Right forelimb (tissue), 1 donor: ENCODE results near the gene PIERCE2.
"Not testable (repeated sequence)": the region's sequence is repeated elsewhere in the genome, so short reads cannot be mapped to it uniquely, and the experiment has no call there.

Experiments
- DNase-seq: peaks from one replicate; pipeline ENCODE4 v3.0.0-alpha.2; 2018

The PIERCE2 gene

DNA sequence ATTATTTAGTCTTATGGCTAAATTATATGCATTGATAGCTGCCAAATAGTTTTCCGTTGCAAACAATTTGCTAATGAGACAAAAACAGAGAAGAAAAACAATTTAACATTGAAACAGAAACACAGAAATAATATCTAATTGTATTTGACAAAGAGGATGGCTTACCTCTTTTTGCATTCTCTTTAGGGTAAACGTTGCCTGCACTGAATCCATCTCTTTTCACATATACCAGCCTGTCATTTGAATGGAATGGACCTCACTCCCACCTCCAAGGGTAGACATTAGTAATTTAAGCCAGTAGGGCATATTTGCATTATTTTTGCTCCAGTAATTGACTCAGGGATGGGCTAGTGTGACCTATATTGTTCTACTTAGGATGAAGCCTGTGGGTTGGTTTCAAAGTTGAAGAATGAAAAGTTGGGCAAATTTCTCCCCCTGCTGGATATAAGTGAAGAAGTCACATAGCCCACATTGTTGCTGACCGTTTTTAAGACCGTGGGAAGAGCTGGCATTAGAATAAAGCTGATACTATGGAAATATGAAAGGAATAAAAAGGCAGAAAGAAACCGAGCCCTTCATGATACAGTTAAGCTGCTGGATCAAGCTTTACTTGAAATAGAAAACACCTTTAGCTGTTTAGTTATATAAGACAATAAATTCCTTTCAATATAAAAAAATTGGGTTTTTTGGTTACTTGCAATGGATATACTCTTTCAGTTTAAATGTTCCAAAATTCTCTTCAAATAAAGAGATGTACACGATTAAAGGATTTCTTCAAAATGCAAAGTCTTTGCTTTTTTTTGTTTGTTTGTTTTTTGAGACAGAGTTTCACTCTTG lies 26.9 kb downstream of the PIERCE2 start:
- no peak for DNase-seq

- DNase-seq, result not testable (repeated sequence)
These were observed 34.8 kb downstream of the PIERCE2 start for GRCh38 chr15:55443141-55443540.

DNA sequence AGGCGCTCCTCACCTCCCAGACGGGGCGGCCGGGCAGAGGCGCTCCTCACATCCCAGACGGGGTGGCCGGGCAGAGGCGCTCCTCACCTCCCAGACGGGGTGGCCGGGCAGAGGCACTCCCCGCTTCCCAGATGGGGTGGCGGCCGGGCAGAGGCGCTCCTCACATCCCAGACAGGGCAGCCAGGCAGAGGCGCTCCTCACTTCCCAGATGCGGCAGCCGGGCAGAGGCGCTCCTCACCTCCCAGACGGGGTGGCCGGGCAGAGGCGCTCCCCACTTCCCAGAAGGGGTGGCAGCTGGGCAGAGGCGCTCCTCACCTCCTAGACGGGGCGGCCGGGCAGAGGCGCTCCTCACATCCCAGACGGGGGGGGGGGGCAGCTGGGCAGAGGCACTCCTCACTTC lies 37.6 kb downstream of the PIERCE2 start:
- not testable (repeated sequence) for DNase-seq

DNA sequence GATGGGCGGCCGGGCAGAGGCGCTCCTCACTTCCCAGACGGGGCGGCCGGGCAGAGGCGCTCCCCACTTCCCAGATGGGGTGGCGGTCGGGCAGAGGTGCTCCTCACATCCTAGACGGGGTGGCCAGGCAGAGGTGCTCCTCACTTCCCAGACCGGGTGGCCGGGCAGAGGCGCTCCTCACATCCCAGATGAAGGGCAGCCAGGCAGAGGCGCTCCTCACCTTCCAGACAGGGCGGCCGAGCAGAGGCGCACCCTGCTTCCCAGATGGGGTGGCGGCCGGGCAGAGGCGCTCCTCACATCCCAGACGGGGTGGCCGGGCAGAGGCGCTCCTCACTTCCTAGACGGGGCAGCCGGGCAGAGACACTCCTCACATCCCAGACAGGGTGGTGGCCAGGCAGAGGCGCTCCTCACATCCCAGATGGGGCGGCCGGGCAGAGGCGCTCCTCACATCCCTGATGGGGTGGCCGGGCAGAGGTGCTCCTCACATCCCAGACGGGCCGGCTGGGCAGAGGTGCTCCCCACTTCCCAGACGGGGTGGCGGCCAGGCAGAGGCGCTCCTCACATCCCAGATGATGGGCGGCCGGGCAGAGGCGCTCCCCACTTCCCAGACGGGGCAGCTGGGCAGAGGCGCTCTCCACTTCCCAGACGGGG lies 38.2 kb downstream of the PIERCE2 start:
- DNase-seq, result not testable (repeated sequence)

DNA sequence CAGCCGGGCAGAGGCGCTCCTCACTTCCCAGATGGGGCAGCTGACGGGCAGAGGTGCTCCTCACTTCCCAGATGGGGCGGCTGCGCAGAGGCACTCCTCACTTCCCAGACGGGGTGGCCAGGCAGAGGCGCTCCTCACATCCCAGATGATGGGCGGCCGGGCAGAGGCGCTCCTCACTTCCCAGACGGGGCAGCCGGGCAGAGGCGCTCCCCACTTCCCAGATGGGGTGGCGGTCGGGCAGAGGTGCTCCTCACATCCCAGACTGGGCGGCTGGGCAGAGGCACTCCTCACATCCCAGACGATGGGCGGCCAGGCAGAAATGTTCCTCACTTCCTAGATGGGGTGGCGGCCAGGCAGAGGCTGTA lies 38.7 kb downstream of the PIERCE2 start:
- not testable (repeated sequence) for DNase-seq

DNA sequence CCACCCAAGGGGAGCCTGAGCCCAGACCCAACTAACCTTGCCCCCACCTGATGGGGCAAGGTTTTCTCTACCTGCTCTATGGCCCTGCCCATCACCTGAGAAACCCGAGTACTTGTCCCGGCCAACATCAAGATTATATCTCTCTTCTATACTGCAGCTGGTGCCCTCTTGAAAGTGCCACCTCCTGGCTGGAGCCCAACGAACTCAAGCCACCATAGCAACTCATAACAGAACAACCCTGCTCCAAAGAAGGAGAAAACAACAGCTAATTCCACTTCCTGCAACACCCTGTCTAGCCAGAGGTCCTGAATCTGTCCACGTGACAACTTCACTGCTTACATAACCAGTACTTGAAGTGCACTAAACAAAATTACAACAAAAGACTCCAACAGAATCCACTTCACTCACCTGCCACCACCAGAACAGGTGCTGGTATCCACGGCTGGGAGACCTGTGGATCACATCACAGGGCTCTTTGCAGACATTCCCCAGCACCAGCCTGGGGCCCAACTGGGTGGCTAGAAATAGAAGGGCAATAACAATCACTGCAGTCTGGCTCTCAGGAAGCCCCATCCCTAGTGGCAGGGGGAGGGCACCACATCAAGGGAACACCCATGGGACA lies 49.2 kb downstream of the PIERCE2 start:
- no peak for DNase-seq

DNA sequence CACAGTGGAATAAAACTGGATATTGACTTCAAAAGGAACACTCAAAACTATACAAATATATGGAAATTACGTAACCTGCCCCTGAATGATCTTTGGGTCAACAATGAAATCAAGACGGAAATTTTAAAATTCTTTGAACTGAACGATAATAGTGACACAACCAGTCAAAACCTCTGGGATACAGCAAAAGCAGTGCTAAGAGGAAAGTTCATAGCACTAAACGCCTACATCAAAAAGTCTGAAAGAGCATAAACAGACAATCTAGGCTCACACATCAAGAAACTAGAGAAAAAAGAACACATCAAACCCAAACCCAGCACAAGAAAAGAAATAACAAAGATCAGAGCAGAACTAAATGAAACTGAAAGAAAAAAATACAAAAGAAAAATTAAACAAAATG lies 53.2 kb downstream of the PIERCE2 start:
- no peak for DNase-seq

- no peak for DNase-seq
These were observed 60.0 kb downstream of the PIERCE2 start for GRCh38 chr15:55468321-55468720.
